ENCODE measurements around the gene EP400.

Gene EP400

GRCh38 chr12:131913666-131914065, 36.1 kb upstream of the EP400 start (continued):
- TF ChIP-seq ZNF513 (tag by site-specific recombination; IDR thresholded peaks at IDR 0.05), result no peak
- TF ChIP-seq ZNF488 (tag by site-specific recombination; IDR thresholded peaks at IDR 0.05), result no peak
- TF ChIP-seq SP7 (tag by site-specific recombination; IDR thresholded peaks at IDR 0.05), result no peak
- no peak for TF ChIP-seq IKZF3 (tag by site-specific recombination; IDR thresholded peaks at IDR 0.05)
- TF ChIP-seq ZNF202 (tag by site-specific recombination; IDR thresholded peaks at IDR 0.05; ENCODE audit: borderline replicate concordance), result no peak
- no peak for TF ChIP-seq PRDM4 (tag by site-specific recombination; IDR thresholded peaks at IDR 0.05)
- TF ChIP-seq ZNF571 (tag by site-specific recombination; IDR thresholded peaks at IDR 0.05), result no peak

GRCh38 chr12:131914179-131914702, 35.5 kb upstream of the EP400 start:
- ChIA-PET POLR2A (no interaction called here), CTCF (interaction anchor here (0.8 kb wide), 1 partner anchor 10 kb away, joined by 3 read pairs; no protein-coding TSS in a partner anchor)
- no peak for TF ChIP-seq MYNN (tag by site-specific recombination; IDR thresholded peaks at IDR 0.05; ENCODE audit: borderline replicate concordance)
- no peak for TF ChIP-seq ZNF501 (tag by site-specific recombination; IDR thresholded peaks at IDR 0.05)
- TF ChIP-seq ZNF18 (tag by site-specific recombination; IDR thresholded peaks at IDR 0.05), result no peak
- TF ChIP-seq IKZF3 (tag by site-specific recombination; IDR thresholded peaks at IDR 0.05), result no peak
- H3K9me3 ChIP-seq (ENCODE audit: control insufficient read depth, insufficient read depth, low read depth, low read length), result no peaks in the 10 kb centered on the region
- peaks cover 0 to 86% of the 10 kb centered on the region in 2 experiments; a peak in 2 of 3 replicates for H3K36me3 ChIP-seq (ENCODE audit: control insufficient read depth in 2 of 2, insufficient read depth in 1 of 2, low read length in 2 of 2)
- no peak overlapping the region for H3K4me3 ChIP-seq (ENCODE audit: low read depth, low read length)
- H3K4me1 ChIP-seq (ENCODE audit: control insufficient read depth, insufficient read depth, low read length), result peaks cover 5% of the 10 kb centered on the region
- H3K27ac ChIP-seq (ENCODE audit: extremely low read depth, low read depth, low read length), result no peak overlapping the region

- POLR2A ChIA-PET, result no interaction called here
- Histone ChIP-seq H3K36me3 (ENCODE audit: control insufficient read depth in 2 of 2, insufficient read depth in 1 of 2, low read length in 2 of 2) (peaks cover 0 to 87% of the 10 kb centered on the region in 2 experiments; a peak in 2 of 3 replicates), H3K4me3 (ENCODE audit: low read depth, low read length) (no peak overlapping the region)
- no peak for TF ChIP-seq KLF16 (tag by site-specific recombination; IDR thresholded peaks at IDR 0.05)
- TF ChIP-seq ZBTB8A (tag by site-specific recombination; IDR thresholded peaks at IDR 0.05), result no peak
- TF ChIP-seq EGR2 (tag by site-specific recombination; IDR thresholded peaks at IDR 0.05; ENCODE audit: low read depth), result peak; percentile 55; the same call in 1 of the 2 replicates
- no peak for TF ChIP-seq ZNF433 (tag by site-specific recombination; IDR thresholded peaks at IDR 0.05; ENCODE audit: low read depth)
- no peak for TF ChIP-seq ZNF148 (tag by site-specific recombination; IDR thresholded peaks at IDR 0.05; ENCODE audit: borderline replicate concordance)
- TF ChIP-seq ZNF548 (tag by site-specific recombination; IDR thresholded peaks at IDR 0.05), result no peak
- TF ChIP-seq ZFHX2 (tag by site-specific recombination; conservative IDR thresholded peaks at IDR 0.05), result peak; percentile 33; the same call in 1 of the 2 replicates
- no peak for TF ChIP-seq ZNF513 (tag by site-specific recombination; IDR thresholded peaks at IDR 0.05)
- TF ChIP-seq BCL6B (tag by site-specific recombination; IDR thresholded peaks at IDR 0.05), result no peak
- TF ChIP-seq KLF10 (tag by site-specific recombination; IDR thresholded peaks at IDR 0.05), result no peak
These were observed 34.6 kb upstream of the EP400 start for GRCh38 chr12:131915000-131915689.

More at GRCh38 chr12:131915000-131915689, 34.6 kb upstream of the EP400 start:
- CTCF ChIA-PET, result interaction anchor here (1.8 kb wide), 1 partner anchor 71 kb away, joined by 4 read pairs; no protein-coding TSS in a partner anchor
- Histone ChIP-seq H3K27ac (ENCODE audit: extremely low read depth, low read depth, low read length) (no peak overlapping the region), H3K4me1 (ENCODE audit: control insufficient read depth, insufficient read depth, low read length) (peaks cover 5% of the 10 kb centered on the region), H3K9me3 (ENCODE audit: control insufficient read depth, insufficient read depth, low read depth, low read length) (no peaks in the 10 kb centered on the region)
